Loucy (cell line): ENCODE results near the gene RETREG2.
A peak's percentile ranks its signal among the peaks of the same experiment; 100 is the strongest.

Experiments used
- H2AFZ ChIP-seq: fragments of 200-600 bp; sonication (generic); 2 replicates; pipeline ENCODE4 v1.6.0; 2016; ENCODE audit warnings: antibody characterized with exemption, mild to moderate bottlenecking, low read length, moderate library complexity
- H3F3A ChIP-seq: fragments of 200-600 bp; 2 replicates; pipeline ENCODE4 v1.6.0; 2016; ENCODE audit warnings: antibody characterized with exemption, low read depth, mild to moderate bottlenecking
- H3K27me3 ChIP-seq: fragments of 200-600 bp; sonication (generic); 2 replicates; pipeline ENCODE4 v1.6.1; 2014; ENCODE audit warnings: low read length, mild to moderate bottlenecking; ENCODE audit not compliant: insufficient read depth, poor library complexity, severe bottlenecking
- H3K36me3 ChIP-seq: fragments of 200-600 bp; sonication (generic); 2 replicates; pipeline ENCODE4 v1.6.1; 2016; ENCODE audit warnings: low read length; ENCODE audit not compliant: insufficient read depth
- H3K4me1 ChIP-seq: fragments of 200-600 bp; sonication (generic); 2 replicates; pipeline ENCODE4 v1.5.1; 2014; ENCODE audit warnings: low read length, mild to moderate bottlenecking; ENCODE audit not compliant: insufficient read depth, poor library complexity, severe bottlenecking
- H3K4me2 ChIP-seq: fragments of 200-600 bp; sonication (generic); 2 replicates; pipeline ENCODE4 v1.6.0; 2014; ENCODE audit warnings: antibody characterized with exemption, low read length, low read depth, mild to moderate bottlenecking; ENCODE audit not compliant: poor library complexity, severe bottlenecking
- H3K4me3 ChIP-seq: fragments of 200-600 bp; sonication (generic); 2 replicates; pipeline ENCODE4 v1.5.1; 2014; ENCODE audit warnings: low read length, mild to moderate bottlenecking, mixed read lengths; ENCODE audit not compliant: poor library complexity, severe bottlenecking
- H3K79me2 ChIP-seq: fragments of 200-600 bp; sonication (generic); 2 replicates; pipeline ENCODE4 v1.6.1; 2014; ENCODE audit warnings: low read length; ENCODE audit not compliant: insufficient read depth
- H3K9ac ChIP-seq: fragments of 200-600 bp; sonication (generic); 2 replicates; pipeline ENCODE4 v1.6.0; 2014; ENCODE audit warnings: mild to moderate bottlenecking, low read depth, low read length, moderate library complexity; ENCODE audit not compliant: poor library complexity, severe bottlenecking
- H3K9me2 ChIP-seq: fragments of 200-600 bp; sonication (generic); replicated peaks from 2 replicates; pipeline ENCODE4 v1.6.1; 2016; ENCODE audit warnings: low read depth, low read length, mixed read lengths
- H3K9me3 ChIP-seq: fragments of 200-600 bp; sonication (generic); 2 replicates; pipeline ENCODE4 v1.6.1; 2014; ENCODE audit warnings: mild to moderate bottlenecking, antibody characterized with exemption, low read length, low read depth; ENCODE audit not compliant: insufficient read depth
- H4K20me1 ChIP-seq: fragments of 200-600 bp; sonication (generic); 2 replicates; pipeline ENCODE4 v1.6.0; 2014; ENCODE audit warnings: antibody characterized with exemption, low read length, mild to moderate bottlenecking; ENCODE audit not compliant: insufficient read depth, poor library complexity, severe bottlenecking
- EZH2phosphoT487 ChIP-seq: fragments of 200-600 bp; IDR thresholded peaks from 2 replicates; pipeline ENCODE4 v1.6.1; 2018; ENCODE audit warnings: antibody characterized with exemption, mild to moderate bottlenecking, moderate library complexity, borderline replicate concordance
- TF ChIP-seq, protein P1 (sequence below): fragments of 200-600 bp; sonication (generic); conservative IDR thresholded peaks from 2 replicates; pipeline ENCODE4 v1.5.1; 2014; ENCODE audit warnings: mild to moderate bottlenecking, antibody characterized with exemption, low read length

Gene RETREG2

DNA sequence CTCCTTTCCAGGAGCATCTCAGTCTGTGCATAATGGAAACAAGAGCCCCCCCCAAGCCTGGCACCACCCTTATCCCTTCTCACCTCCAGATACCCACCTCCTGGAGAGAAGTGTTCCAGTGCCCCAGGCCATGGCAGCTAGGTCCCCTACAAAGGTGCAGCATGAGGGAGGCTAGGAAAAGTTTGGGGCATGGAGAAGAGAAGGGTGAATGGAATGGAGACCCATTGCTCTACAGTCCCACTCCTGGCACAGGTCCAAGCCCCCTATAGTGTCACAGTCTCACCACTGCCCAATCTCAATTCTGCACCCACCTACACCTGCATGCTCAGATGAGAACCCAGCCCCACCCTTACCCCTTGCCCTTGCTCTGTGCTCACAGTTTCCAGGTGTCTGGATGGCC, 9.1 kb upstream of the RETREG2 start:
- no peaks in the 10 kb centered on the region for H3K9me2 ChIP-seq

DNA sequence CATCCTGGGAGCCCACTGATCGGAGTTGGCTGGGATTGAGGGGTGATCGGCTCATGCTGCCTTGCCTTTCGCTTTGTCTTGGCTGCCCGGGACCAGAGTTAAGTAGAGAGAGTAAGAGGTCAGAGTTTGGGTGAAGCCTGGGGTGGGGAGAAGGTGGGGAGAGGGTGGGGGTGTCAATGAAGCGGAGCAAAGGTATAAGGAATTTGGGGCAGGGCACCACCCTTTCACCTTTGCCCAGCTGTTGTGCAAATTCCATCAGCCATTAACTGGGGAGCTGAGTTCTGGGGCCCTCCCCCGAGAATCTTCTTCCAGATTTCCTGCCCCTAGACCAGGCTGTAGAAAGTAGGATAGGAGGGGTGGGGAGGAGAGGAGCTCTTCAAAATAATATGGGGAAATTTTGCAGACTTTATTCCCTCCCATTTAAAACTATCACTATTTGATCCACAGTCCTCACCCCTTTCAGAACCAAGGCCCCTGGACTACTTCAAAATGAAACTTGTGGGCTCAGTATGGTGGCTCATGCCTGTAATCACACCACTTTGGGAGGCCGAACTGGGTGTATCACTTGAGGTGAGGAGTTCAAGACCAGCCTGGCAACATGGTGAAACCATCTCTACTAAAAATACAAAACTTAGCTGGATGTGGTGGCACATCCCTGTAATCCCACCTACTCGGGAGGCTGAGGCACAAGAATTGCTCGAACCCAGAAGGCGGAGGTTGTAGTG, 8.0 kb upstream of the RETREG2 start, which contains the start of gene SLC23A3:
Gene SLC23A3, minus strand, starts transcription at position 100 of the 725 bp plus-strand sequence. Its CDS starts 45 bp downstream, at position 55.
- Histone ChIP-seq H3K4me2 (no peak within 1 kb of the TSS), H4K20me1 (peaks cover 5% of the 10 kb centered on the region), H3K79me2 (peaks cover 13% of the 10 kb centered on the region; the same call in 1 of the 2 replicates), H3K36me3 (peaks cover 3% of the 10 kb centered on the region; the same call in 1 of the 2 replicates), H3K4me3 (no peak within 1 kb of the TSS), H3K9ac (no peak within 1 kb of the TSS), H3K4me1 (peaks cover 6% of the 10 kb centered on the region), H3K9me2 (no peaks in the 10 kb centered on the region), H3K27me3 (no peaks in the 10 kb centered on the region), H3F3A (no peaks in the 10 kb centered on the region), H3K9me3 (no peaks in the 10 kb centered on the region), H2AFZ (no peak within 1 kb of the TSS)
- TF ChIP-seq EZH2phosphoT487 = no peak
- TF ChIP-seq, protein P1, sequence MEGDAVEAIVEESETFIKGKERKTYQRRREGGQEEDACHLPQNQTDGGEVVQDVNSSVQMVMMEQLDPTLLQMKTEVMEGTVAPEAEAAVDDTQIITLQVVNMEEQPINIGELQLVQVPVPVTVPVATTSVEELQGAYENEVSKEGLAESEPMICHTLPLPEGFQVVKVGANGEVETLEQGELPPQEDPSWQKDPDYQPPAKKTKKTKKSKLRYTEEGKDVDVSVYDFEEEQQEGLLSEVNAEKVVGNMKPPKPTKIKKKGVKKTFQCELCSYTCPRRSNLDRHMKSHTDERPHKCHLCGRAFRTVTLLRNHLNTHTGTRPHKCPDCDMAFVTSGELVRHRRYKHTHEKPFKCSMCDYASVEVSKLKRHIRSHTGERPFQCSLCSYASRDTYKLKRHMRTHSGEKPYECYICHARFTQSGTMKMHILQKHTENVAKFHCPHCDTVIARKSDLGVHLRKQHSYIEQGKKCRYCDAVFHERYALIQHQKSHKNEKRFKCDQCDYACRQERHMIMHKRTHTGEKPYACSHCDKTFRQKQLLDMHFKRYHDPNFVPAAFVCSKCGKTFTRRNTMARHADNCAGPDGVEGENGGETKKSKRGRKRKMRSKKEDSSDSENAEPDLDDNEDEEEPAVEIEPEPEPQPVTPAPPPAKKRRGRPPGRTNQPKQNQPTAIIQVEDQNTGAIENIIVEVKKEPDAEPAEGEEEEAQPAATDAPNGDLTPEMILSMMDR = no peak

More for the DNA sequence above, 9.1 kb upstream of the RETREG2 start:
- no peak overlapping the region for H3K9ac ChIP-seq
- no peaks in the 10 kb centered on the region for H3K4me1 ChIP-seq
- H3F3A ChIP-seq = no peaks in the 10 kb centered on the region
- H2AFZ ChIP-seq = no peak overlapping the region
- H4K20me1 ChIP-seq = peaks cover 2% of the 10 kb centered on the region
- H3K36me3 ChIP-seq = peaks cover 1% of the 10 kb centered on the region; the same call in 1 of the 2 replicates
- peaks cover 1% of the 10 kb centered on the region; the same call in 1 of the 2 replicates for H3K79me2 ChIP-seq
- H3K9me3 ChIP-seq = no peaks in the 10 kb centered on the region
- TF ChIP-seq, protein P1 = no peak
- TF ChIP-seq EZH2phosphoT487 = no peak
- H3K4me3 ChIP-seq = no peak overlapping the region
- no peaks in the 10 kb centered on the region for H3K27me3 ChIP-seq
- H3K4me2 ChIP-seq = no peak overlapping the region

DNA sequence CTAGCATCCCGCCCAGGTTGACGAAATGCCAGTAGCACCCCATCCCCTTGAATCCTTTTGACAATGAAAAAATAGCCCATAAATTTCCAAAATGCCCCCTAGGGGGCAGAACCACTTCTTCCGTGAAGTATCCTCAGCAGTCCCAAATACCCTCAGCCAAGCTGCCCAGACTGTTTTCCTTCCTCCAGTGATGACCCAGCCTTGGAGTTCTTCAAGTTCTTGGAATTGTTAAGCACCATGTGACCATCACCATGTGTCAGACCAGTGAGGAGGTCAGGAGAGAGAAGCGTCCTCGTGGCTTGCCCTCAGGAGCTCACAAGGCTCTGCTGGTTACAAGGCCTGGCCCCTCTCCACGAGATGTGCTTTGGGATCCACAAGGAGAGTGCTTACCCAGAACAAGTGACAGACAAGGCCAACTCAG, 6.8 kb upstream of the RETREG2 start:
- H3K79me2 ChIP-seq = peaks cover 24% of the 10 kb centered on the region
- no peak overlapping the region for H3K9ac ChIP-seq
- H3K9me2 ChIP-seq = no peaks in the 10 kb centered on the region
- H3K9me3 ChIP-seq = no peaks in the 10 kb centered on the region
- H3F3A ChIP-seq = no peaks in the 10 kb centered on the region
- H3K27me3 ChIP-seq = no peaks in the 10 kb centered on the region
- peaks cover 3% of the 10 kb centered on the region; the same call in 1 of the 2 replicates for H3K36me3 ChIP-seq
- H3K4me2 ChIP-seq = no peak overlapping the region
- H2AFZ ChIP-seq = no peak overlapping the region
- peaks cover 13% of the 10 kb centered on the region for H4K20me1 ChIP-seq
- H3K4me1 ChIP-seq = peaks cover 14% of the 10 kb centered on the region
- H3K4me3 ChIP-seq = no peak overlapping the region
- TF ChIP-seq, protein P1 = peak; percentile 79
- TF ChIP-seq EZH2phosphoT487 = no peak
